ENCODE data around the gene TIGD6. TPM values are rescaled to one million over a fixed set of nuclear protein-coding genes. Genes with fewer than 3 reads are reported as not detected.

The TIGD6 gene
- total RNA-seq, 1 donor from 2014 or later = 4.7 TPM

GRCh38 chr5:150000990-150001659, 671 bp upstream of the TIGD6 start:
- Histone ChIP-seq H3K9me3 (no peaks in the 10 kb centered on the region), H3K27me3 (no peaks in the 10 kb centered on the region), H3K4me3 (peak overlapping the region; percentile 80 to 94), H3K4me1 (peaks cover 49% of the 10 kb centered on the region), H3K27ac (peak overlapping the region; percentile 87), H3K36me3 (peaks cover 0 to 9% of the 10 kb centered on the region in 2 donors)
- no peak for DNase-seq (ENCODE audit: extremely low spot score in 2 of 2)
- intact Hi-C loops (cut with DNase I) = no loop called here
- no peak for TF ChIP-seq POLR2A (IDR thresholded peaks at IDR 0.05)
- no peak for TF ChIP-seq POLR2AphosphoS5 (IDR thresholded peaks at IDR 0.05; ENCODE audit: insufficient read depth in 1 of 2, low read depth in 1 of 2)
- TF ChIP-seq CTCF (IDR thresholded peaks at IDR 0.05) = no peak

GRCh38 chr5:149999866-150000255, 593 bp downstream of the TIGD6 start:
- intact Hi-C loops (cut with DNase I) = loop anchor here (10.0 kb wide), 1 partner anchor 365 kb away; no protein-coding TSS in a partner anchor
- no peak for DNase-seq (ENCODE audit: extremely low spot score in 2 of 2)

GRCh38 chr5:149999359-149999758, 1.1 kb downstream of the TIGD6 start:
- Histone ChIP-seq H3K4me1 (peaks cover 51% of the 10 kb centered on the region), H3K36me3 (no peaks in the 10 kb centered on the region), H3K27ac (peak overlapping the region; percentile 87), H3K9me3 (no peaks in the 10 kb centered on the region), H3K4me3 (peak overlapping the region; percentile 80 to 94), H3K27me3 (no peaks in the 10 kb centered on the region)
- intact Hi-C loops (cut with DNase I) = loop anchor here (10.0 kb wide), 1 partner anchor 365 kb away; no protein-coding TSS in a partner anchor
- DNase-seq (ENCODE audit: extremely low spot score in 2 of 2) = no peak
- TF ChIP-seq POLR2AphosphoS5 (IDR thresholded peaks at IDR 0.05; ENCODE audit: insufficient read depth in 1 of 2, low read depth in 1 of 2) (no peak), POLR2A (IDR thresholded peaks at IDR 0.05) (no peak), CTCF (IDR thresholded peaks at IDR 0.05) (no peak)

More at GRCh38 chr5:149999866-150000255, 593 bp downstream of the TIGD6 start:
- H3K36me3 ChIP-seq = peaks cover 0 to 5% of the 10 kb centered on the region in 2 donors
- H3K27ac ChIP-seq = peak overlapping the region; percentile 87
- no peak for TF ChIP-seq CTCF (IDR thresholded peaks at IDR 0.05)
- no peak for TF ChIP-seq POLR2A (IDR thresholded peaks at IDR 0.05)
- no peak for TF ChIP-seq POLR2AphosphoS5 (IDR thresholded peaks at IDR 0.05; ENCODE audit: insufficient read depth in 1 of 2, low read depth in 1 of 2)
- H3K9me3 ChIP-seq = no peaks in the 10 kb centered on the region
- no peaks in the 10 kb centered on the region for H3K27me3 ChIP-seq
- H3K4me3 ChIP-seq = peak overlapping the region; percentile 80 to 94
- H3K4me1 ChIP-seq = peaks cover 55% of the 10 kb centered on the region

GRCh38 chr5:149998281-149998680, 2.2 kb downstream of the TIGD6 start:
- peaks cover 47% of the 10 kb centered on the region for H3K4me1 ChIP-seq
- no peaks in the 10 kb centered on the region for H3K9me3 ChIP-seq
- DNase-seq (ENCODE audit: extremely low spot score in 2 of 2) = no peak
- H3K27ac ChIP-seq = no peak overlapping the region
- intact Hi-C loops (cut with DNase I) = loop anchor here (10.0 kb wide), 1 partner anchor 363 kb away; no protein-coding TSS in a partner anchor
- no peak overlapping the region for H3K4me3 ChIP-seq
- H3K27me3 ChIP-seq = no peaks in the 10 kb centered on the region
- no peaks in the 10 kb centered on the region for H3K36me3 ChIP-seq
- no peak for TF ChIP-seq CTCF (IDR thresholded peaks at IDR 0.05)
- TF ChIP-seq POLR2A (IDR thresholded peaks at IDR 0.05) = no peak
- no peak for TF ChIP-seq POLR2AphosphoS5 (IDR thresholded peaks at IDR 0.05; ENCODE audit: insufficient read depth in 1 of 2, low read depth in 1 of 2)

Data from vagina (tissue), 2 donors.